NCI-H774 (cell line): ENCODE results near the gene ACTN2.

ENCODE experiments used
- DNase-seq: peaks from one replicate; lab custom pipeline; 2025; lab: John Stamatoyannopoulos, UW

ACTN2 gene

GRCh38 chr1:236691348-236691747 is 5.0 kb downstream of the ACTN2 start:
- no peak for DNase-seq

DNA sequence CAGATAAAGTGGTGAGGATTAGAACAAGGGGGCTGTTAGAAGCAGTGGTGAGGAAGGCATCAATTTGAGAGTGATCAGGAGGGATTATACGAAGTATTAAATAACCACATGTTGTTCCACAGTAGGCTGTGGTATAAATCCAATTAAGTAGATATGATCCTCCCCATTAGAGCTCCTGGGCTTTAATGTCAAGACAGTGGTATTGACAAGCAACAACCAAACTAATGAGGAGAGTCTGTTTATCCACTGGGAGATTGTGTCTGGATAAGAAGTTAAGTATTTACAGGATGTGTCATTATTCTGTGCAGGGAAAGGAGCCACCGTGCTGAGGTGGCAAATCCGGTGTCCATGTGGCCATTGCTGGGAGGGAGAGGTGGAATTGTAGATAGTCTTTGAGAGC is 5.8 kb downstream of the ACTN2 start:
- DNase-seq = no peak

DNA sequence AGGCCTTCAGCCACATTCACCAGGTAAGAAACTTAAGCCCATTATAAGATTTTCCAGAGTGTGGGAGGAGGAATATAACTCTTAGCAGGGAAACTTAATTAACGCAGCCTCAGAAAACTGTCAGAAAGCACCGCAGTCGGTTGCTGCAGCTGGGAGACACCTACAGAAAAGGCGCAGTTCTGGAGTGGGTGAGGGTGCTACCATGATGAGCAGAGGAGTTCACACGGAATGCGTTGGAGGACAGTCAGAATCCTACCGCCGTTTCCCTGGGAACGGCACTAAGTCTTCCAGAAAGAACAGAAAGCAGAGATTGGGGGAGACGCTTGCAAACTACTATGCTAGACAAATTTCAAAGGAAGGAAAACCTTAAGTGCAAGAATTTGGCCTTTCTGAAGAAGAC is 6.4 kb downstream of the ACTN2 start:
- no peak for DNase-seq

GRCh38 chr1:236699366-236699765 is 13.1 kb downstream of the ACTN2 start:
- no peak for DNase-seq

DNA sequence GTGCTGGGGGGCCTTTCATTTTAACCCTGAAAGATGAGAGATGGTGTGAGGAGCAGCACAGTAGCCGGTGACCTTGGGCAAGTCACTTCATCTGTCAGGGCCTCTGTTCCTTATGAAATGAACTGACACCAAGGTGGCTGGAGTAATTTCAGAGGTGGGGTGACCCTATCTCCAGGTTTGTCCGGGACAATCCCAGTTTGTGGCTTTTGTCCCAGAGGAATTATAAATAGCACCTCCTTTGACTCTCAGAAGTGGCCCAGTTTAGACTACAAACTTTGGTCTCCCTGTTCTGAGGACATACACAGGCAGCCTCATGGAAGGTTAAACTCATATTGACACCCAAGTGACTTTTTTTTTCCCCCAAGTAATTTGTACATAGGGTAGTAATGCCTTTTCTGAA is 14.6 kb downstream of the ACTN2 start:
- DNase-seq = no peak

- no peak for DNase-seq
These were observed 15.5 kb downstream of the ACTN2 start for GRCh38 chr1:236701782-236702181.

- no peak for DNase-seq
These were observed 16.6 kb downstream of the ACTN2 start for GRCh38 chr1:236702791-236703394.

GRCh38 chr1:236705771-236706170 is 19.5 kb downstream of the ACTN2 start:
- DNase-seq = no peak

GRCh38 chr1:236706183-236706582 is 19.9 kb downstream of the ACTN2 start:
- DNase-seq = no peak

DNA sequence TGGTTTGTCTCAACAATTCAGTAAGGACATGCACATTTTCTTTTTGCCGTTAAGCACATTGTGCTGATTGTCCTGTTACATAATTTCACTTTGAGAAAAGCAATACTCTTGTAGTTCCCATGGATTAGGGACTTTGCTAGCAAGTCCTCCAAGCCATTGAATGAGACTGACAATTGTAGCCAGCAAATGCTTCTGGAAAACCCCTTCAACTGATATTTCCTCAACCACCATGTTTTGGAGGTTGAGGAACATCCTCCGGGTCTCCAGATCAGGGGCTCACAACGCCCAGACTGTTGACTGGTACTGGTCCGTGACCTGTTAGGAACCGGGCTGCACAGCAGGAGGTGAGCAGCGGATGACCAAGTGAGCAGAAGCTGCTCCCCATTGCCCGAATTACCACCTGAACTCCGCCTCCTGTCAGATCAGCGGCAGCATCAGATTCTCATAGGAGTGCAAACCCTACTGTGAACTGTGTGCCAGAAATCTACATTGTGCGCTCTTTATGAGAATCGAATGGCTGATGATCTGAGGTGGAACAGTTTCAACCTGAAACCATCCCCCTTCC is 24.1 kb downstream of the ACTN2 start:
- DNase-seq = no peak

- DNase-seq = no peak
These were observed 29.9 kb downstream of the ACTN2 start for GRCh38 chr1:236716160-236716559.

DNA sequence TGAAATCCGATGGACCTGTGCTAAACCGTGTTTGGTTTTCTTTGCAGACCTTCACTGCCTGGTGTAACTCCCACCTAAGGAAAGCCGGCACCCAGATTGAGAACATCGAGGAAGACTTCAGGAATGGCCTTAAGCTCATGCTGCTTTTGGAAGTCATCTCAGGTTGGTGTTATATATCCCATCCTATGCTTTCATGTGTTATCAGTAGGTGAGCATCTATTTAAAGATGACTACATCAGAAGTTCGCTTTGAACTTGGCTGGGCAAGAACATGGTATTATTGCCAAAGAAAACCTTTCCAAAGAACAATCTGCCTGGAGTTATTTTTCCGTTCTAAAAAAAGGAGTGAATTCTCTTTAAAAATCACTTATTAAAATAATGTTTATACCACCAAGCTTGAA is 31.5 kb downstream of the ACTN2 start:
- no peak for DNase-seq

GRCh38 chr1:236718328-236718727 is 32.0 kb downstream of the ACTN2 start:
- DNase-seq = no peak

DNA sequence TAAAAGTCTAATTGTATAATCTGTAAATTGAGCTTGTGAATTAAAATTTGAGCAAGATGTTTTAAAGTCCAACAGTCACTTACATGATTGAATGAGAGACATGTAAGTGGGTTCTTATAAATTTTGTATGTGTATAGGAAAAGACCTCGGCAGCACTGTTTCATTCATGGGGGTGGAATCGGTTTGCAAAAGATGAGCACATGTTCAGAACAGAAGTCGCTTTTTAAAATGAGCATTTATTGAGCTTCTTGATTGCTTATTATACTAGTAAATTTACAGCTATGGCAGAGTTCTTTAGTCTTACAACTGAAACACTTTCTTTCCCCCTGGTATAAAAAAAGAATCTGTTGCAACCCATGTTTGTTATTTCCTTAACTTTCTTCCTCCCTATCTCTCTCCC is 33.9 kb downstream of the ACTN2 start:
- no peak for DNase-seq

GRCh38 chr1:236720611-236721010 is 34.3 kb downstream of the ACTN2 start:
- DNase-seq = no peak

GRCh38 chr1:236724049-236724448 is 37.8 kb downstream of the ACTN2 start:
- DNase-seq = no peak

GRCh38 chr1:236724506-236724905 is 38.2 kb downstream of the ACTN2 start:
- DNase-seq = no peak

DNA sequence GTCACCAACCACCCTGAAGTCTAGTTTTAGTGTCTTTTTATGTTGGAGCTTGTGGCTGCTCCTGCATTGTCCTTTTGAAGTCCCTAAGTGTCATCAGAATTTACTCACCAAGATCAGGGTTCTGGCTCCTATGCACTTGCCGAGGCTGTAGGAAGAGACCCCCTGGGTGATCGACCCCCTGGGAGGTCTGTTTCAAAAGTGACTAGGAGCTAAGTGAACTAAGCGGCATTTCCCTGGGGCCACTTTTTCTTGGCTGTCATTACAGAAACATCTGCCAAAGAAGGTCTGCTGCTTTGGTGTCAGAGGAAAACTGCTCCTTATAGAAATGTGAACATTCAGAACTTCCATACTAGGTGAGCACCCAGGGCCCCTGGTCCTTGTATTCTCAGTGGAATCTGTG is 39.4 kb downstream of the ACTN2 start:
- DNase-seq = no peak

DNA sequence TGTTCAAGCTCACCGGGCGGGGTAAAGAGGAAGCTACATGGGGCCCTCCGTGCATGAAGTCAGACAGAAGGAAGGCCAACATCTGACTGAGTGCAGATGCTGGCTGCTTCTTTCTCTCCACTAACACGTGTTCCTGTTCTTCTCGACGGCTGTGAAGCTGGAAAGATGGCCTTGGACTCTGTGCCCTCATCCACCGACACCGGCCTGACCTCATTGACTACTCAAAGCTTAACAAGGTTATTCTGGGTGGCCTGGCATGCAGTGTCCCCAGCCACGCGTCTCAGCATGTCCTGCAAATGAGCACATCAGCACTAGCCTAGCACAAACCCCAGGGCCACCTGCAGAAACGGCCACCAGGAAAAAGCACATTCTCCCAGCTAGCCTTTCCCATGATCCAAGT is 41.2 kb downstream of the ACTN2 start:
- no peak for DNase-seq

DNA sequence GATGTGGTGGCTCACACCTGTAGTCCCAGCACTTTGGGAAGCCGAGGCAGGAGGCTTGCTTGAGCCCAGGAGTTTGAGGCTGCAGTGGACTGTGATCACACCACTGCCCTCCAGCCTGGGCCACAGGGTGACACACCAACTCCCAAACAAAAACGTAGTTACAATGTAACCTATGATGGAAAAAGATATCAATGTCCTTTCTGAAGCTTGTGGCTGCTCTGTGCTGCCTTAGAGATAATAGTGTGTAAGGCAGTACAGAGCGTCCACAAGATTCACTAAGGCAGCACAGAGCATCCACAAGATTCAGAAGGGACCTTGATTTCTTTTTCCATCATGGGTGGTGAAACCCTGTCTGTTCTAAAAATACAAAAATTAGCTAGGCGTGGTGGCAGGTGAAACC is 42.5 kb downstream of the ACTN2 start:
- no peak for DNase-seq

DNA sequence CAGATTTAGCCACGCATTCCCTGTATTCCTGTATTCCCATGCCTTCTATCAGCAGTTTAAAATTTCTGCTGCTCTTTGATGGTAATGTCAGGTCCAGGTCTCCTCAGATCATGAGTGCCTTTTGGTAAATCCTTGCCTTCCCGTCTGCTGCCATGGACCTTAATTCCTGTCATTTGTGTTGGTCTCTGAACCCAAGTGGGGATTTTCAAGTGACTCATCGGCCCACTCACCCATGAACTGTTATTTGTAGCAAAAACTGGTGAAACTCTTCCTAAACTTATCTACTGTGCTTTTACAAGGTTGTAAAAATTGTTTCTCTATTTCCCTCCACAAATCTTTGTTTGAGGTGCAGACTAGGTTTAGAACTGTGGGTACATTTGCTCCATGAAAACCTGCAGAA is 47.4 kb downstream of the ACTN2 start:
- no peak for DNase-seq

DNA sequence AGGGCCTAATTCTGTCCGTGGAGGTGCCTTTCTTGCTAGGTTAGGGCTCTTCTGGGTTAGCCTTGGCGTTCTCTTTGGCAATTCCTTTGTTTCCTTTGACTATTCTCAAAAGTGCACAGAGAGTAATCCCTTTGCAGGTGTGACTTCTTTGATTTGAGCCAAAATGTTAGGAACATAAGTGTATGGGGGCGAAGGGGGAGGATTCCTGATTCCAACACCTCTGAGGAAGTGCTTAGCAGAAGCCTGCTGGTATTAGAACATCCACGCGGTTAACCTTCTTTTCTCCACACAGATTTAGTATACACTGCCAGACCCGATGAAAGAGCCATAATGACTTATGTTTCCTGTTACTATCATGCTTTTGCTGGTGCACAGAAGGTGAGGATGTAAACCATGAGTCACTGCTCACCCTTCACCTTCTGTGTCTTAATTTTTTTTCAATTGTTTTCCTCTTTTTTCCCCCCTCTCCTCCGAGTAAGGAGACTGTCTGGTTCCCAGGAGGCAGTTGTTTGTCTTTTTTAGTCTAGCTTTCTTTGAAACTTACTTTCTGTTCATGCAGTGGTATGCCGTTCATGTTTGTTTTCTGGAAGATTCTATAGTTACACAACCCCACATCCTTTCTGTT is 48.0 kb downstream of the ACTN2 start:
- no peak for DNase-seq

DNA sequence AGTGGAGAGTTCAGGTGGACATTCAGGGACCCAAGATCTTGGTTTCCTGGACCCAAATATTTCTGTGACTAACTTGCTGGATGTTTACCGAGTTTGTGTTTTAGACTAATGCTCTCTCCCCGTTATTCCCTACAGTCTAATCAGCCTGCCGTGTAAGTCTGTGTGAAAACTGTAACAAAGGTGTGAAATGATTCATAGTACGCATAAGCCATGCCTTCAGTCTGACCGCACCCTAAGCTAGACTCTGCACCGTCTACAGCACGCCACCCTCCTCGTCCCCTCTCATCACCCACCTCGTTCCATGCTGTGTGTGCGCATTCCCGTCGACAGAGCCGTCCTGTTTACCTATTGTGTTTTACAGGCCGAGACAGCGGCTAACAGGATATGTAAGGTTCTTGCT is 50.5 kb downstream of the ACTN2 start:
- no peak for DNase-seq

DNA sequence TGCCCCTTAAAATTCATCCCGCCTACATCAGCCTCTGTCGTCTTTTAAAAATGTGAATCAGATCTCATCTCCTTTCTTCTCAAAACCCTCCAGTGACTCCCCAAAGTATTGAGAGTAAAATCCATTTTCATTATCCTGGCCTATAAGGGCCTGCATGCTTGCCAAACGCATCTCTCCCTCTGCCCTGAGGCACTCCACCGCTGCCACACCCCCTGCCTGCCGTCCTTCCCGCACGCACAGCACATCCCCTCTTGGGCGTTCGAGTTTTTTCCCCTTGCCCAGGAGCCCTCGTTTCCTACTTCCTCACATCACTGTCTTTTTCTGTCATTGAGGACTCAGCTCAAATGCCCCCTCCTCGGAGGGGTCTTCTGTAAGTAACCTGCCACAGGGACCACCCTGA is 55.5 kb downstream of the ACTN2 start:
- DNase-seq = no peak
